ENCODE results near the gene VEPH1.

Gene VEPH1

GRCh38 chr3:157499342-157499963 lies 3.8 kb downstream of the VEPH1 start:
- H3K4me2 ChIP-seq (ENCODE audit: insufficient read depth, low read length), result no peak overlapping the region
- TF ChIP-seq CTCF (IDR thresholded peaks at IDR 0.05; ENCODE audit: borderline replicate concordance, extremely low read depth, low read length, poor library complexity, severe bottlenecking) (no peak), EZH2 (IDR thresholded peaks at IDR 0.05; ENCODE audit: borderline replicate concordance, low read depth, low read length, severe bottlenecking) (no peak)
- H3K27me3 ChIP-seq (ENCODE audit: insufficient read depth, low read length, poor library complexity), result no peaks in the 10 kb centered on the region
- no peak overlapping the region for H3K9ac ChIP-seq (ENCODE audit: low read depth, low read length)
- no peaks in the 10 kb centered on the region for H3K9me3 ChIP-seq (ENCODE audit: insufficient read depth, low read length, severe bottlenecking)
- no peaks in the 10 kb centered on the region for H3K4me1 ChIP-seq (ENCODE audit: insufficient read depth, low read length)
- no peaks in the 10 kb centered on the region for H3K36me3 ChIP-seq (ENCODE audit: insufficient read depth, low read length)
- no peak overlapping the region for H3K27ac ChIP-seq (ENCODE audit: low read length)
- DNase-seq, result no peak
- ATAC-seq (ENCODE audit: insufficient read depth, low read depth), result no peak
- no peak overlapping the region for H3K4me3 ChIP-seq (ENCODE audit: low read depth in 1 of 2, low read length in 2 of 2)
- H2AFZ ChIP-seq (ENCODE audit: low read depth, low read length), result no peak overlapping the region
- H4K20me1 ChIP-seq (ENCODE audit: insufficient read depth, low read length), result no peaks in the 10 kb centered on the region
- H3K79me2 ChIP-seq (ENCODE audit: insufficient read depth, low read length), result no peaks in the 10 kb centered on the region

GRCh38 chr3:157498371-157498770 lies 4.8 kb downstream of the VEPH1 start:
- no peak overlapping the region for H2AFZ ChIP-seq (ENCODE audit: low read depth, low read length)
- H3K9me3 ChIP-seq (ENCODE audit: insufficient read depth, low read length, severe bottlenecking), result no peaks in the 10 kb centered on the region
- DNase-seq (no peak), ATAC-seq (ENCODE audit: insufficient read depth, low read depth) (no peak)
- no peak overlapping the region for H3K4me3 ChIP-seq (ENCODE audit: low read depth in 1 of 2, low read length in 2 of 2)
- H3K79me2 ChIP-seq (ENCODE audit: insufficient read depth, low read length), result no peaks in the 10 kb centered on the region
- no peaks in the 10 kb centered on the region for H3K4me1 ChIP-seq (ENCODE audit: insufficient read depth, low read length)
- no peaks in the 10 kb centered on the region for H3K36me3 ChIP-seq (ENCODE audit: insufficient read depth, low read length)
- H3K27me3 ChIP-seq (ENCODE audit: insufficient read depth, low read length, poor library complexity), result no peaks in the 10 kb centered on the region
- TF ChIP-seq CTCF (IDR thresholded peaks at IDR 0.05; ENCODE audit: borderline replicate concordance, extremely low read depth, low read length, poor library complexity, severe bottlenecking), result no peak
- TF ChIP-seq EZH2 (IDR thresholded peaks at IDR 0.05; ENCODE audit: borderline replicate concordance, low read depth, low read length, severe bottlenecking), result no peak
- no peak overlapping the region for H3K27ac ChIP-seq (ENCODE audit: low read length)
- H3K4me2 ChIP-seq (ENCODE audit: insufficient read depth, low read length), result no peak overlapping the region
- no peaks in the 10 kb centered on the region for H4K20me1 ChIP-seq (ENCODE audit: insufficient read depth, low read length)
- H3K9ac ChIP-seq (ENCODE audit: low read depth, low read length), result no peak overlapping the region

GRCh38 chr3:157495846-157496245 lies 7.4 kb downstream of the VEPH1 start:
- no peaks in the 10 kb centered on the region for H3K9me3 ChIP-seq (ENCODE audit: insufficient read depth, low read length, severe bottlenecking)
- H3K36me3 ChIP-seq (ENCODE audit: insufficient read depth, low read length), result no peaks in the 10 kb centered on the region
- no peak overlapping the region for H3K4me3 ChIP-seq (ENCODE audit: low read depth in 1 of 2, low read length in 2 of 2)
- H3K4me2 ChIP-seq (ENCODE audit: insufficient read depth, low read length), result no peak overlapping the region
- no peak overlapping the region for H3K27ac ChIP-seq (ENCODE audit: low read length)
- H4K20me1 ChIP-seq (ENCODE audit: insufficient read depth, low read length), result no peaks in the 10 kb centered on the region
- no peaks in the 10 kb centered on the region for H3K4me1 ChIP-seq (ENCODE audit: insufficient read depth, low read length)
- H3K27me3 ChIP-seq (ENCODE audit: insufficient read depth, low read length, poor library complexity), result no peaks in the 10 kb centered on the region
- no peaks in the 10 kb centered on the region for H3K79me2 ChIP-seq (ENCODE audit: insufficient read depth, low read length)
- no peak overlapping the region for H2AFZ ChIP-seq (ENCODE audit: low read depth, low read length)
- TF ChIP-seq CTCF (IDR thresholded peaks at IDR 0.05; ENCODE audit: borderline replicate concordance, extremely low read depth, low read length, poor library complexity, severe bottlenecking) (no peak), EZH2 (IDR thresholded peaks at IDR 0.05; ENCODE audit: borderline replicate concordance, low read depth, low read length, severe bottlenecking) (no peak)
- ATAC-seq (ENCODE audit: insufficient read depth, low read depth) (no peak), DNase-seq (no peak)
- no peak overlapping the region for H3K9ac ChIP-seq (ENCODE audit: low read depth, low read length)

Measured in DND-41 (cell line).